Measurements from ENCODE around the gene THUMPD3. TPM values are rescaled to one million over a fixed set of nuclear protein-coding genes. Genes with fewer than 3 reads are reported as not detected.

The THUMPD3 gene
- total RNA-seq, 1 experiment from 2014 or later: 62.2 TPM

- no TSS peak for BruUV-seq (replicated peaks)
- peaks cover 26% of the 10 kb centered on the region for H3K36me3 Mint-ChIP-seq (ENCODE audit: insufficient read depth, unreplicated experiment)
- H3K27ac Mint-ChIP-seq (ENCODE audit: unreplicated experiment): no peak overlapping the region
- H3K27me3 Mint-ChIP-seq (ENCODE audit: insufficient read depth, unreplicated experiment): no peaks in the 10 kb centered on the region
- POLR2A ChIA-PET: no interaction called here
- peak overlapping the region; percentile 52 for H3K4me3 Mint-ChIP-seq (ENCODE audit: unreplicated experiment)
- H3K9me3 Mint-ChIP-seq (ENCODE audit: unreplicated experiment): no peaks in the 10 kb centered on the region
- H3K4me1 Mint-ChIP-seq (ENCODE audit: low read depth, unreplicated experiment): peaks cover 28% of the 10 kb centered on the region
- CTCF ChIA-PET: no interaction called here
- Histone ChIP-seq H3K9me3 (no peaks in the 10 kb centered on the region), H3K4me3 (ENCODE audit: low read depth, low read length) (no peak overlapping the region), H3K36me3 (ENCODE audit: control insufficient read depth, insufficient read depth, low read length) (no peaks in the 10 kb centered on the region), H3K27me3 (replicated peaks; ENCODE audit: control insufficient read depth, insufficient read depth, low read length) (no peaks in the 10 kb centered on the region), H3K4me1 (peaks cover 54% of the 10 kb centered on the region)
- DNase-seq: no peak
- intact Hi-C loops (cut with micrococcal nuclease; ENCODE audit: unreplicated experiment): no loop called here
- TF ChIP-seq CTCF (IDR thresholded peaks at IDR 0.05; ENCODE audit: insufficient read depth in 1 of 2, low read depth in 1 of 2, low read length in 1 of 2, severe bottlenecking in 1 of 2, unreplicated experiment in 1 of 2): no peak
Measured at GRCh38 chr3:9400616-9401015, 37.8 kb downstream of the THUMPD3 start.

- no peaks in the 10 kb centered on the region for H3K27me3 ChIP-seq (replicated peaks; ENCODE audit: control insufficient read depth, insufficient read depth, low read length)
- H3K36me3 ChIP-seq (ENCODE audit: control insufficient read depth, insufficient read depth, low read length): no peaks in the 10 kb centered on the region
- no TSS peak for BruUV-seq (replicated peaks)
- H3K4me3 ChIP-seq (ENCODE audit: low read depth, low read length): no peak overlapping the region
- Mint-ChIP-seq H3K36me3 (ENCODE audit: insufficient read depth, unreplicated experiment) (peaks cover 12% of the 10 kb centered on the region), H3K4me3 (ENCODE audit: unreplicated experiment) (no peak overlapping the region), H3K9me3 (ENCODE audit: unreplicated experiment) (no peaks in the 10 kb centered on the region), H3K27ac (ENCODE audit: unreplicated experiment) (no peak overlapping the region), H3K27me3 (ENCODE audit: insufficient read depth, unreplicated experiment) (no peaks in the 10 kb centered on the region), H3K4me1 (ENCODE audit: low read depth, unreplicated experiment) (peaks cover 32% of the 10 kb centered on the region)
- no peaks in the 10 kb centered on the region for H3K9me3 ChIP-seq
- no peak for TF ChIP-seq CTCF (IDR thresholded peaks at IDR 0.05; ENCODE audit: insufficient read depth in 1 of 2, low read depth in 1 of 2, low read length in 1 of 2, severe bottlenecking in 1 of 2, unreplicated experiment in 1 of 2)
- intact Hi-C loops (cut with micrococcal nuclease; ENCODE audit: unreplicated experiment): no loop called here
- DNase-seq: no peak
- ChIA-PET CTCF (no interaction called here), POLR2A (no interaction called here)
- peaks cover 60% of the 10 kb centered on the region for H3K4me1 ChIP-seq
Measured at GRCh38 chr3:9401986-9402385, 39.1 kb downstream of the THUMPD3 start.

- POLR2A ChIA-PET: no interaction called here
- no TSS peak for BruUV-seq (replicated peaks)
Measured at GRCh38 chr3:9402410-9403228, 39.8 kb downstream of the THUMPD3 start.

More at GRCh38 chr3:9402410-9403228, 39.8 kb downstream of the THUMPD3 start:
- Mint-ChIP-seq H3K36me3 (ENCODE audit: insufficient read depth, unreplicated experiment) (peaks cover 6% of the 10 kb centered on the region), H3K4me1 (ENCODE audit: low read depth, unreplicated experiment) (peaks cover 32% of the 10 kb centered on the region), H3K27ac (ENCODE audit: unreplicated experiment) (peak overlapping the region; percentile 13), H3K9me3 (ENCODE audit: unreplicated experiment) (no peaks in the 10 kb centered on the region), H3K4me3 (ENCODE audit: unreplicated experiment) (peak overlapping the region; percentile 61), H3K27me3 (ENCODE audit: insufficient read depth, unreplicated experiment) (no peaks in the 10 kb centered on the region)
- Histone ChIP-seq H3K4me3 (ENCODE audit: low read depth, low read length) (no peak overlapping the region), H3K9me3 (no peaks in the 10 kb centered on the region), H3K4me1 (peaks cover 60% of the 10 kb centered on the region), H3K36me3 (ENCODE audit: control insufficient read depth, insufficient read depth, low read length) (no peaks in the 10 kb centered on the region), H3K27me3 (replicated peaks; ENCODE audit: control insufficient read depth, insufficient read depth, low read length) (no peaks in the 10 kb centered on the region)
- DNase-seq: peak; percentile 73 to 82
- intact Hi-C loops (cut with micrococcal nuclease; ENCODE audit: unreplicated experiment): no loop called here
- no peak for TF ChIP-seq CTCF (IDR thresholded peaks at IDR 0.05; ENCODE audit: insufficient read depth in 1 of 2, low read depth in 1 of 2, low read length in 1 of 2, severe bottlenecking in 1 of 2, unreplicated experiment in 1 of 2)
- CTCF ChIA-PET: no interaction called here
